H9 (cell line): ENCODE results near the gene DIS3L2. TPM values are rescaled to one million over a fixed set of nuclear protein-coding genes. Genes with fewer than 3 reads are reported as not detected.

ENCODE experiments used
- DNase-seq: peaks from one replicate; pipeline ENCODE4 v3.0.0-alpha.2; 2017
- H2AFZ ChIP-seq: one replicate; pipeline ENCODE4 v1.6.1; 2013; ENCODE audit warnings: mild to moderate bottlenecking, low read length, control low read depth, moderate library complexity
- H2AK5ac ChIP-seq: 2 replicates; pipeline ENCODE4 v1.6.1; 2013; ENCODE audit warnings: low read length, control low read depth, mixed read lengths; ENCODE audit not compliant: insufficient read length
- H2BK120ac ChIP-seq: one replicate; pipeline ENCODE4 v1.6.1; 2013; ENCODE audit warnings: low read depth, mild to moderate bottlenecking, low read length, control low read depth, inconsistent platforms; ENCODE audit not compliant: poor library complexity, severe bottlenecking
- H2BK12ac ChIP-seq: 2 replicates; pipeline ENCODE4 v1.6.1; 2013; ENCODE audit warnings: low read length, control low read depth, mixed read lengths, low read depth; ENCODE audit not compliant: insufficient read length
- H2BK15ac ChIP-seq: 2 replicates; pipeline ENCODE4 v1.6.1; 2013; ENCODE audit warnings: low read depth, low read length, control low read depth
- H2BK20ac ChIP-seq: one replicate; pipeline ENCODE4 v1.6.1; 2013; ENCODE audit warnings: low read depth, mild to moderate bottlenecking, low read length, control low read depth, inconsistent platforms; ENCODE audit not compliant: poor library complexity, severe bottlenecking
- H2BK5ac ChIP-seq: 2 replicates; pipeline ENCODE4 v1.6.1; 2013; ENCODE audit warnings: low read length, control low read depth, mixed read lengths; ENCODE audit not compliant: insufficient read length
- H3K14ac ChIP-seq: 2 replicates; pipeline ENCODE4 v1.6.1; 2013; ENCODE audit warnings: low read length, control low read depth; ENCODE audit not compliant: insufficient read depth
- H3K18ac ChIP-seq: 2 replicates; pipeline ENCODE4 v1.6.1; 2013; ENCODE audit warnings: low read depth, mild to moderate bottlenecking, mixed read lengths, low read length, control low read depth; ENCODE audit not compliant: insufficient read length
- H3K23ac ChIP-seq: 2 replicates; pipeline ENCODE4 v1.6.1; 2013; ENCODE audit warnings: low read length, control low read depth, mixed read lengths, low read depth; ENCODE audit not compliant: insufficient read length
- H3K23me2 ChIP-seq: 2 replicates; pipeline ENCODE4 v1.6.1; 2013; ENCODE audit warnings: low read depth, mild to moderate bottlenecking, mixed read lengths, low read length, control low read depth; ENCODE audit not compliant: insufficient read length, poor library complexity, severe bottlenecking
- H3K27ac ChIP-seq: 2 replicates; pipeline ENCODE4 v1.5.1; 2013; ENCODE audit warnings: low read length, control low read depth, mixed read lengths, low read depth; ENCODE audit not compliant: insufficient read length
- H3K27me3 ChIP-seq: 2 replicates; pipeline ENCODE4 v1.6.1; 2013; ENCODE audit warnings: low read length, control low read depth, inconsistent platforms; ENCODE audit not compliant: insufficient read depth
- H3K4ac ChIP-seq: 2 replicates; pipeline ENCODE4 v1.6.1; 2013; ENCODE audit warnings: low read depth, mild to moderate bottlenecking, control low read depth, inconsistent platforms, low read length, moderate library complexity
- H3K4me1 ChIP-seq: 2 replicates; pipeline ENCODE4 v1.6.1; 2013; ENCODE audit warnings: low read length, control low read depth, inconsistent platforms; ENCODE audit not compliant: insufficient read depth
- H3K4me2 ChIP-seq: 2 replicates; pipeline ENCODE4 v1.6.1; 2013; ENCODE audit warnings: low read length, control low read depth, mixed read lengths; ENCODE audit not compliant: insufficient read length, insufficient read depth
- H3K56ac ChIP-seq: 2 replicates; pipeline ENCODE4 v1.6.1; 2013; ENCODE audit warnings: low read depth, mild to moderate bottlenecking, mixed read lengths, low read length, control low read depth; ENCODE audit not compliant: insufficient read length
- H3K79me1 ChIP-seq: 2 replicates; pipeline ENCODE4 v1.6.1; 2013; ENCODE audit warnings: low read depth, mild to moderate bottlenecking, moderate library complexity, low read length, control low read depth, inconsistent platforms; ENCODE audit not compliant: insufficient read depth, poor library complexity, severe bottlenecking
- H3K79me2 ChIP-seq: 2 replicates; pipeline ENCODE4 v1.6.1; 2013; ENCODE audit warnings: low read length, control low read depth, inconsistent platforms; ENCODE audit not compliant: insufficient read depth
- H3K9ac ChIP-seq: 2 replicates; pipeline ENCODE4 v1.6.1; 2013; ENCODE audit warnings: low read length, control low read depth, mixed read lengths; ENCODE audit not compliant: insufficient read length; ENCODE audit errors: extremely low read depth
- H3K9me3 ChIP-seq: one replicate; pipeline ENCODE4 v1.6.1; 2013; ENCODE audit warnings: low read depth, low read length, inconsistent platforms; ENCODE audit not compliant: control insufficient read depth
- H3T11ph ChIP-seq: one replicate; pipeline ENCODE4 v1.6.1; 2013; ENCODE audit warnings: mild to moderate bottlenecking, low read length, control low read depth, inconsistent platforms
- H4K20me1 ChIP-seq: one replicate; pipeline ENCODE4 v1.6.1; 2013; ENCODE audit not compliant: control insufficient read depth, insufficient read length, insufficient read depth
- H4K5ac ChIP-seq: 2 replicates; pipeline ENCODE4 v1.6.1; 2013; ENCODE audit warnings: low read depth, mild to moderate bottlenecking, mixed read lengths, low read length, control low read depth; ENCODE audit not compliant: insufficient read length
- H4K8ac ChIP-seq: replicated peaks from 2 replicates; pipeline ENCODE4 v1.6.1; 2013; ENCODE audit warnings: low read length, control low read depth, mixed read lengths, low read depth; ENCODE audit not compliant: insufficient read length
- H4K91ac ChIP-seq: 2 replicates; pipeline ENCODE4 v1.6.1; 2013; ENCODE audit warnings: low read depth, mild to moderate bottlenecking, moderate library complexity, mixed read lengths, low read length, control low read depth; ENCODE audit not compliant: insufficient read length
- H3K27ac Mint-ChIP-seq, 3 experiments: 2 replicates in 2 of 3; 3 replicates in 1 of 3; pipeline ENCODE4 v1.8.0; 2020 to 2021; ENCODE audit warnings: mixed read lengths in 3 of 3, mild to moderate bottlenecking in 1 of 3, moderate library complexity in 1 of 3
- H3K27me3 Mint-ChIP-seq: 2 replicates; pipeline ENCODE4 v1.8.0; 2021; ENCODE audit warnings: low read depth, mild to moderate bottlenecking, moderate library complexity, mixed read lengths
- H3K36me3 Mint-ChIP-seq, 3 experiments: 2 replicates in 2 of 3; 3 replicates in 1 of 3; pipeline ENCODE4 v1.8.0; 2020 to 2021; ENCODE audit warnings: low read depth in 3 of 3, mixed read lengths in 3 of 3; ENCODE audit not compliant: insufficient read depth in 1 of 3
- H3K4me1 Mint-ChIP-seq, 2 experiments: 2 replicates each; pipeline ENCODE4 v1.8.0; 2020; ENCODE audit warnings: mixed read lengths in 2 of 2
- H3K4me3 Mint-ChIP-seq, 2 experiments: 2 replicates in 1 of 2; 3 replicates in 1 of 2; pipeline ENCODE4 v1.8.0; 2020 to 2021; ENCODE audit warnings: mild to moderate bottlenecking in 2 of 2, mixed read lengths in 2 of 2, moderate library complexity in 1 of 2
- H3K9me3 Mint-ChIP-seq, 2 experiments: 2 replicates in 1 of 2; 3 replicates in 1 of 2; pipeline ENCODE4 v1.8.0; 2020; ENCODE audit warnings: mild to moderate bottlenecking in 2 of 2, mixed read lengths in 2 of 2, moderate library complexity in 1 of 2
- CTCF ChIP-seq: fragments of 200-600 bp; sonication (generic); conservative IDR thresholded peaks from 3 replicates; pipeline ENCODE4 v1.8.0; 2021; ENCODE audit warnings: antibody characterized with exemption, mild to moderate bottlenecking
- WGBS: extraction: QIAGEN DNeasy Blood & Tissue Kit; methylation state at CpG from one replicate; pipeline ENCODE4 v1.1.7; 2013; ENCODE audit warnings: missing lambda C conversion rate, low lambda C conversion rate, mixed read lengths; ENCODE audit not compliant: insufficient read length; ENCODE audit errors: extremely low coverage; 5-methylcytosine and 5-hydroxymethylcytosine counted together
- total RNA-seq: library from RNA; stranded (reverse); gene quantifications from 2 replicates; pipeline ENCODE4 v1.2.1, GENCODE V29; 2021

Gene DIS3L2
- total RNA-seq, 1 experiment from 2014 or later, result 28.1 TPM

GRCh38 chr2:231926761-231927565 is 34.5 kb upstream of the DIS3L2 start:
- Histone ChIP-seq H3K79me1 (no peaks in the 10 kb centered on the region), H3K27me3 (peaks cover 22% of the 10 kb centered on the region; the same call in 1 of the 2 replicates), H2BK12ac (no peak overlapping the region), H4K8ac (no peak overlapping the region), H3K23ac (no peak overlapping the region), H3T11ph (no peak overlapping the region), H3K4me1 (no peaks in the 10 kb centered on the region; the same call in 1 of the 2 replicates), H2BK5ac (no peak overlapping the region), H3K4ac (no peak overlapping the region), H4K20me1 (no peaks in the 10 kb centered on the region), H4K5ac (no peak overlapping the region), H3K9ac (no peak overlapping the region), H3K9me3 (no peaks in the 10 kb centered on the region), H3K14ac (no peak overlapping the region; the same call in 1 of the 2 replicates), H2AFZ (no peak overlapping the region), H3K56ac (no peak overlapping the region), H3K18ac (no peak overlapping the region), H2BK15ac (no peak overlapping the region), H3K27ac (no peak overlapping the region), H3K4me2 (peak overlapping the region; percentile 71), H3K23me2 (peaks cover 21% of the 10 kb centered on the region), H4K91ac (no peak overlapping the region), H3K79me2 (no peaks in the 10 kb centered on the region), H2BK120ac (no peak overlapping the region), H2AK5ac (no peak overlapping the region), H2BK20ac (no peak overlapping the region)
- Mint-ChIP-seq H3K27me3 (peaks cover 71% of the 10 kb centered on the region), H3K4me3 (peak overlapping the region; percentile 66 to 83), H3K9me3 (no peaks in the 10 kb centered on the region; a peak in 1 of 5 replicates), H3K36me3 (no peaks in the 10 kb centered on the region), H3K27ac (no peak overlapping the region), H3K4me1 (peaks cover 17 to 24% of the 10 kb centered on the region in 2 experiments)
- TF ChIP-seq CTCF, result no peak
- WGBS, result no CpG with 5 or more reads among the region's 51 CpGs
- DNase-seq, result peak; percentile 75
